ENCODE data around the gene MSI2. TPM values are rescaled to one million over a fixed set of nuclear protein-coding genes. Genes with fewer than 3 reads are reported as not detected.

MSI2 gene
- total and polyA plus RNA-seq, 2 experiments from 2014 or later, result 18.9 to 41.8 TPM

GRCh38 chr17:57327176-57327970, 71.0 kb downstream of the MSI2 start:
- no peak for TF ChIP-seq NANOG (IDR thresholded peaks at IDR 0.05; ENCODE audit: borderline replicate concordance)
- TF ChIP-seq CTCF (conservative IDR thresholded peaks at IDR 0.05; ENCODE audit: low read depth in 2 of 2), result no peak
- no peak for TF ChIP-seq ETS1 (IDR thresholded peaks at IDR 0.05)
- no peak for TF ChIP-seq STAT1 (IDR thresholded peaks at IDR 0.05; ENCODE audit: unreplicated experiment)
- no peak for TF ChIP-seq JUNB (IDR thresholded peaks at IDR 0.05; ENCODE audit: unreplicated experiment)
- TF ChIP-seq POLR2AphosphoS5 (IDR thresholded peaks at IDR 0.05; ENCODE audit: low read depth), result no peak
- no peak for TF ChIP-seq ZNF331 (CRISPR knock-in tag; IDR thresholded peaks at IDR 0.05; ENCODE audit: low read depth)
- no peak for TF ChIP-seq ZNF462 (CRISPR knock-in tag; IDR thresholded peaks at IDR 0.05)
- TF ChIP-seq REST (IDR thresholded peaks at IDR 0.05; ENCODE audit: unreplicated experiment), result no peak
- TF ChIP-seq CREB1 (CRISPR knock-in tag; IDR thresholded peaks at IDR 0.05; ENCODE audit: low read depth), result no peak
- no peak for TF ChIP-seq EZH2phosphoT487 (IDR thresholded peaks at IDR 0.05; ENCODE audit: unreplicated experiment)
- no peak for TF ChIP-seq ZNF114 (CRISPR knock-in tag; IDR thresholded peaks at IDR 0.05)
- no peak for TF ChIP-seq EZH2 (IDR thresholded peaks at IDR 0.05; ENCODE audit: low read depth, unreplicated experiment)
- Mint-ChIP-seq H3K36me3 (ENCODE audit: low read depth) (no peaks in the 10 kb centered on the region; the same call in 1 of the 3 replicates), H3K27me3 (ENCODE audit: insufficient read depth, low read depth, poor library complexity) (peaks cover 9% of the 10 kb centered on the region), H3K4me3 (no peak overlapping the region), H3K9me3 (no peaks in the 10 kb centered on the region), H3K27ac (no peak overlapping the region), H3K4me1 (peaks cover 12% of the 10 kb centered on the region)
- Histone ChIP-seq H3K4me2 (no peak overlapping the region), H3K36me3 (ENCODE audit: insufficient read depth) (no peaks in the 10 kb centered on the region), H3K4me1 (ENCODE audit: insufficient read depth) (0 out of 2 replicates have a peak, but pooled peaks cover 2% of the 10 kb centered on the region), H3K79me2 (replicated peaks; ENCODE audit: insufficient read depth) (peaks cover 17% of the 10 kb centered on the region), H3K27ac (ENCODE audit: low read depth) (no peak overlapping the region), H3K27me3 (ENCODE audit: insufficient read depth) (no peaks in the 10 kb centered on the region), H3F3A (replicated peaks; ENCODE audit: low read depth) (no peaks in the 10 kb centered on the region), H4K20me1 (replicated peaks; ENCODE audit: insufficient read depth) (peaks cover 13% of the 10 kb centered on the region), H3K9me2 (ENCODE audit: insufficient read depth) (no peaks in the 10 kb centered on the region), H2AFZ (no peak overlapping the region), H3K4me3 (no peak overlapping the region)
- ATAC-seq (no peak), DNase-seq (ENCODE audit: low spot score) (no peak)

Data from GM23338 (cell line).